ENCODE results near the gene GJB1. TPM values are rescaled to one million over a fixed set of nuclear protein-coding genes. Genes with fewer than 3 reads are reported as not detected.

Gene GJB1
- total and polyA plus RNA-seq, 2 experiments from 2014 or later: 0.14 TPM; not detected in 1

DNA sequence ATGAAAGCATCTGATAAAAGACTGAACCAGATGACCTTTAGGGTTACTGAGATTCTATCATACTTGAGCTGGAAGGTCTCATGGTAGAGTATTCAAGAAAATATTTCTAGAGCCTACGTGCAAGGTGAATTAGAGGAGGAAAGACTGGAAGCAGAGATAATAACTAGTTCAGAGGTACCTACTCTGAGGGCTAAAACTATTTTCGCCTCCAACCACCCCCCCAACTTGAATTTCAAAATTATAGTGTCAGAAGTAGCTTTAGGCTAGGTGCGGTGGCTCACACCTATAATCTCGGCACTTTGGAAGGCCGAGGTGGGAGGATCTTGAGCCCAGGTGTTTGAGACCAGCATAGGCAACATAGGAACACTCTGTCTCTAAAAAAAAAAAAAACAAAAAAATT is 47.5 kb upstream of the GJB1 start:
- Mint-ChIP-seq H3K36me3 (ENCODE audit: low read depth) (no peaks in the 10 kb centered on the region; the same call in 2 of the 3 replicates), H3K9me3 (no peaks in the 10 kb centered on the region; the same call in 2 of the 3 replicates), H3K27me3 (ENCODE audit: insufficient read depth, low read depth, poor library complexity) (peaks cover 8% of the 10 kb centered on the region), H3K4me1 (peaks cover 21% of the 10 kb centered on the region), H3K4me3 (no peak overlapping the region), H3K27ac (no peak overlapping the region)
- H2AFZ ChIP-seq: no peak overlapping the region
- no peak overlapping the region for H3K4me3 ChIP-seq
- no peaks in the 10 kb centered on the region for H3K4me1 ChIP-seq (ENCODE audit: insufficient read depth)
- H3F3A ChIP-seq (replicated peaks; ENCODE audit: low read depth): no peaks in the 10 kb centered on the region
- no peaks in the 10 kb centered on the region for H3K27me3 ChIP-seq (ENCODE audit: insufficient read depth)
- H3K4me2 ChIP-seq: no peak overlapping the region
- DNase-seq (ENCODE audit: low spot score): no peak
- H3K9me2 ChIP-seq (ENCODE audit: insufficient read depth): no peaks in the 10 kb centered on the region
- no peaks in the 10 kb centered on the region for H3K36me3 ChIP-seq (ENCODE audit: insufficient read depth)
- TF ChIP-seq, protein P1, sequence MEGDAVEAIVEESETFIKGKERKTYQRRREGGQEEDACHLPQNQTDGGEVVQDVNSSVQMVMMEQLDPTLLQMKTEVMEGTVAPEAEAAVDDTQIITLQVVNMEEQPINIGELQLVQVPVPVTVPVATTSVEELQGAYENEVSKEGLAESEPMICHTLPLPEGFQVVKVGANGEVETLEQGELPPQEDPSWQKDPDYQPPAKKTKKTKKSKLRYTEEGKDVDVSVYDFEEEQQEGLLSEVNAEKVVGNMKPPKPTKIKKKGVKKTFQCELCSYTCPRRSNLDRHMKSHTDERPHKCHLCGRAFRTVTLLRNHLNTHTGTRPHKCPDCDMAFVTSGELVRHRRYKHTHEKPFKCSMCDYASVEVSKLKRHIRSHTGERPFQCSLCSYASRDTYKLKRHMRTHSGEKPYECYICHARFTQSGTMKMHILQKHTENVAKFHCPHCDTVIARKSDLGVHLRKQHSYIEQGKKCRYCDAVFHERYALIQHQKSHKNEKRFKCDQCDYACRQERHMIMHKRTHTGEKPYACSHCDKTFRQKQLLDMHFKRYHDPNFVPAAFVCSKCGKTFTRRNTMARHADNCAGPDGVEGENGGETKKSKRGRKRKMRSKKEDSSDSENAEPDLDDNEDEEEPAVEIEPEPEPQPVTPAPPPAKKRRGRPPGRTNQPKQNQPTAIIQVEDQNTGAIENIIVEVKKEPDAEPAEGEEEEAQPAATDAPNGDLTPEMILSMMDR (conservative IDR thresholded peaks at IDR 0.05; ENCODE audit: low read depth in 2 of 2): no peak
- TF ChIP-seq POLR2AphosphoS5 (IDR thresholded peaks at IDR 0.05; ENCODE audit: low read depth) (no peak), EZH2phosphoT487 (IDR thresholded peaks at IDR 0.05; ENCODE audit: unreplicated experiment) (no peak), STAT1 (IDR thresholded peaks at IDR 0.05; ENCODE audit: unreplicated experiment) (no peak), ZNF331 (CRISPR knock-in tag; IDR thresholded peaks at IDR 0.05; ENCODE audit: low read depth) (no peak), EZH2 (IDR thresholded peaks at IDR 0.05; ENCODE audit: low read depth, unreplicated experiment) (no peak), ZNF114 (CRISPR knock-in tag; IDR thresholded peaks at IDR 0.05) (no peak), CREB1 (CRISPR knock-in tag; IDR thresholded peaks at IDR 0.05; ENCODE audit: low read depth) (no peak), NANOG (IDR thresholded peaks at IDR 0.05; ENCODE audit: borderline replicate concordance) (no peak), JUNB (IDR thresholded peaks at IDR 0.05; ENCODE audit: unreplicated experiment) (no peak)
- TF ChIP-seq, protein P2, sequence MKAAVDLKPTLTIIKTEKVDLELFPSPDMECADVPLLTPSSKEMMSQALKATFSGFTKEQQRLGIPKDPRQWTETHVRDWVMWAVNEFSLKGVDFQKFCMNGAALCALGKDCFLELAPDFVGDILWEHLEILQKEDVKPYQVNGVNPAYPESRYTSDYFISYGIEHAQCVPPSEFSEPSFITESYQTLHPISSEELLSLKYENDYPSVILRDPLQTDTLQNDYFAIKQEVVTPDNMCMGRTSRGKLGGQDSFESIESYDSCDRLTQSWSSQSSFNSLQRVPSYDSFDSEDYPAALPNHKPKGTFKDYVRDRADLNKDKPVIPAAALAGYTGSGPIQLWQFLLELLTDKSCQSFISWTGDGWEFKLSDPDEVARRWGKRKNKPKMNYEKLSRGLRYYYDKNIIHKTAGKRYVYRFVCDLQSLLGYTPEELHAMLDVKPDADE (IDR thresholded peaks at IDR 0.05): no peak
- TF ChIP-seq, protein P3, sequence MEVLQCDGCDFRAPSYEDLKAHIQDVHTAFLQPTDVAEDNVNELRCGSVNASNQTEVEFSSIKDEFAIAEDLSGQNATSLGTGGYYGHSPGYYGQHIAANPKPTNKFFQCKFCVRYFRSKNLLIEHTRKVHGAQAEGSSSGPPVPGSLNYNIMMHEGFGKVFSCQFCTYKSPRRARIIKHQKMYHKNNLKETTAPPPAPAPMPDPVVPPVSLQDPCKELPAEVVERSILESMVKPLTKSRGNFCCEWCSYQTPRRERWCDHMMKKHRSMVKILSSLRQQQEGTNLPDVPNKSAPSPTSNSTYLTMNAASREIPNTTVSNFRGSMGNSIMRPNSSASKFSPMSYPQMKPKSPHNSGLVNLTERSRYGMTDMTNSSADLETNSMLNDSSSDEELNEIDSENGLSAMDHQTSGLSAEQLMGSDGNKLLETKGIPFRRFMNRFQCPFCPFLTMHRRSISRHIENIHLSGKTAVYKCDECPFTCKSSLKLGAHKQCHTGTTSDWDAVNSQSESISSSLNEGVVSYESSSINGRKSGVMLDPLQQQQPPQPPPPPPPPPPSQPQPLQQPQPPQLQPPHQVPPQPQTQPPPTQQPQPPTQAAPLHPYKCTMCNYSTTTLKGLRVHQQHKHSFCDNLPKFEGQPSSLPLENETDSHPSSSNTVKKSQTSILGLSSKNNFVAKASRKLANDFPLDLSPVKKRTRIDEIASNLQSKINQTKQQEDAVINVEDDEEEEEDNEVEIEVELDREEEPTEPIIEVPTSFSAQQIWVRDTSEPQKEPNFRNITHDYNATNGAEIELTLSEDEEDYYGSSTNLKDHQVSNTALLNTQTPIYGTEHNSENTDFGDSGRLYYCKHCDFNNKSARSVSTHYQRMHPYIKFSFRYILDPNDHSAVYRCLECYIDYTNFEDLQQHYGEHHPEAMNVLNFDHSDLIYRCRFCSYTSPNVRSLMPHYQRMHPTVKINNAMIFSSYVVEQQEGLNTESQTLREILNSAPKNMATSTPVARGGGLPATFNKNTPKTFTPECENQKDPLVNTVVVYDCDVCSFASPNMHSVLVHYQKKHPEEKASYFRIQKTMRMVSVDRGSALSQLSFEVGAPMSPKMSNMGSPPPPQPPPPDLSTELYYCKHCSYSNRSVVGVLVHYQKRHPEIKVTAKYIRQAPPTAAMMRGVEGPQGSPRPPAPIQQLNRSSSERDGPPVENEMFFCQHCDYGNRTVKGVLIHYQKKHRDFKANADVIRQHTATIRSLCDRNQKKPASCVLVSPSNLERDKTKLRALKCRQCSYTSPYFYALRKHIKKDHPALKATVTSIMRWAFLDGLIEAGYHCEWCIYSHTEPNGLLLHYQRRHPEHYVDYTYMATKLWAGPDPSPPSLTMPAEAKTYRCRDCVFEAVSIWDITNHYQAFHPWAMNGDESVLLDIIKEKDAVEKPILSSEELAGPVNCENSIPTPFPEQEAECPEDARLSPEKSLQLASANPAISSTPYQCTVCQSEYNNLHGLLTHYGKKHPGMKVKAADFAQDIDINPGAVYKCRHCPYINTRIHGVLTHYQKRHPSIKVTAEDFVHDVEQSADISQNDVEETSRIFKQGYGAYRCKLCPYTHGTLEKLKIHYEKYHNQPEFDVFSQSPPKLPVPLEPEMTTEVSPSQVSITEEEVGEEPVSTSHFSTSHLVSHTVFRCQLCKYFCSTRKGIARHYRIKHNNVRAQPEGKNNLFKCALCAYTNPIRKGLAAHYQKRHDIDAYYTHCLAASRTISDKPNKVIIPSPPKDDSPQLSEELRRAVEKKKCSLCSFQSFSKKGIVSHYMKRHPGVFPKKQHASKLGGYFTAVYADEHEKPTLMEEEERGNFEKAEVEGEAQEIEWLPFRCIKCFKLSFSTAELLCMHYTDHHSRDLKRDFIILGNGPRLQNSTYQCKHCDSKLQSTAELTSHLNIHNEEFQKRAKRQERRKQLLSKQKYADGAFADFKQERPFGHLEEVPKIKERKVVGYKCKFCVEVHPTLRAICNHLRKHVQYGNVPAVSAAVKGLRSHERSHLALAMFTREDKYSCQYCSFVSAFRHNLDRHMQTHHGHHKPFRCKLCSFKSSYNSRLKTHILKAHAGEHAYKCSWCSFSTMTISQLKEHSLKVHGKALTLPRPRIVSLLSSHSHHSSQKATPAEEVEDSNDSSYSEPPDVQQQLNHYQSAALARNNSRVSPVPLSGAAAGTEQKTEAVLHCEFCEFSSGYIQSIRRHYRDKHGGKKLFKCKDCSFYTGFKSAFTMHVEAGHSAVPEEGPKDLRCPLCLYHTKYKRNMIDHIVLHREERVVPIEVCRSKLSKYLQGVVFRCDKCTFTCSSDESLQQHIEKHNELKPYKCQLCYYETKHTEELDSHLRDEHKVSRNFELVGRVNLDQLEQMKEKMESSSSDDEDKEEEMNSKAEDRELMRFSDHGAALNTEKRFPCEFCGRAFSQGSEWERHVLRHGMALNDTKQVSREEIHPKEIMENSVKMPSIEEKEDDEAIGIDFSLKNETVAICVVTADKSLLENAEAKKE (CRISPR knock-in tag; IDR thresholded peaks at IDR 0.05): no peak
- TF ChIP-seq, protein P4, sequence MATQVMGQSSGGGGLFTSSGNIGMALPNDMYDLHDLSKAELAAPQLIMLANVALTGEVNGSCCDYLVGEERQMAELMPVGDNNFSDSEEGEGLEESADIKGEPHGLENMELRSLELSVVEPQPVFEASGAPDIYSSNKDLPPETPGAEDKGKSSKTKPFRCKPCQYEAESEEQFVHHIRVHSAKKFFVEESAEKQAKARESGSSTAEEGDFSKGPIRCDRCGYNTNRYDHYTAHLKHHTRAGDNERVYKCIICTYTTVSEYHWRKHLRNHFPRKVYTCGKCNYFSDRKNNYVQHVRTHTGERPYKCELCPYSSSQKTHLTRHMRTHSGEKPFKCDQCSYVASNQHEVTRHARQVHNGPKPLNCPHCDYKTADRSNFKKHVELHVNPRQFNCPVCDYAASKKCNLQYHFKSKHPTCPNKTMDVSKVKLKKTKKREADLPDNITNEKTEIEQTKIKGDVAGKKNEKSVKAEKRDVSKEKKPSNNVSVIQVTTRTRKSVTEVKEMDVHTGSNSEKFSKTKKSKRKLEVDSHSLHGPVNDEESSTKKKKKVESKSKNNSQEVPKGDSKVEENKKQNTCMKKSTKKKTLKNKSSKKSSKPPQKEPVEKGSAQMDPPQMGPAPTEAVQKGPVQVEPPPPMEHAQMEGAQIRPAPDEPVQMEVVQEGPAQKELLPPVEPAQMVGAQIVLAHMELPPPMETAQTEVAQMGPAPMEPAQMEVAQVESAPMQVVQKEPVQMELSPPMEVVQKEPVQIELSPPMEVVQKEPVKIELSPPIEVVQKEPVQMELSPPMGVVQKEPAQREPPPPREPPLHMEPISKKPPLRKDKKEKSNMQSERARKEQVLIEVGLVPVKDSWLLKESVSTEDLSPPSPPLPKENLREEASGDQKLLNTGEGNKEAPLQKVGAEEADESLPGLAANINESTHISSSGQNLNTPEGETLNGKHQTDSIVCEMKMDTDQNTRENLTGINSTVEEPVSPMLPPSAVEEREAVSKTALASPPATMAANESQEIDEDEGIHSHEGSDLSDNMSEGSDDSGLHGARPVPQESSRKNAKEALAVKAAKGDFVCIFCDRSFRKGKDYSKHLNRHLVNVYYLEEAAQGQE (IDR thresholded peaks at IDR 0.05; ENCODE audit: unreplicated experiment): no peak
- no peaks in the 10 kb centered on the region for H4K20me1 ChIP-seq (replicated peaks; ENCODE audit: insufficient read depth)
- H3K79me2 ChIP-seq (replicated peaks; ENCODE audit: insufficient read depth): no peaks in the 10 kb centered on the region
- ATAC-seq: no peak
- no peak overlapping the region for H3K27ac ChIP-seq (ENCODE audit: low read depth)
